Measurements from ENCODE around the gene ZFYVE28. TPM values are rescaled to one million over a fixed set of nuclear protein-coding genes. Genes with fewer than 3 reads are reported as not detected.
"Not testable (repeated sequence)": the region's sequence is repeated elsewhere in the genome, so short reads cannot be mapped to it uniquely, and the experiment has no call there.

ZFYVE28 gene
- total RNA-seq, 1 donor from 2014 or later: 5.6 TPM

- DNase-seq: no peak
- Histone ChIP-seq H3K27ac (replicated peaks) (no peak overlapping the region), H3K36me3 (no peaks in the 10 kb centered on the region), H3K4me1 (no peaks in the 10 kb centered on the region), H3K4me3 (no peak overlapping the region), H3K9me3 (replicated peaks) (no peaks in the 10 kb centered on the region), H3K27me3 (ENCODE audit: low read depth) (no peaks in the 10 kb centered on the region)
- intact Hi-C loops (cut with micrococcal nuclease): no loop called here
- no peak for TF ChIP-seq CTCF (IDR thresholded peaks at IDR 0.05; ENCODE audit: borderline replicate concordance)
These were observed 137.7 kb downstream of the ZFYVE28 start for GRCh38 chr4:2280531-2281300.

GRCh38 chr4:2277956-2278355 is 140.5 kb downstream of the ZFYVE28 start:
- H3K4me3 ChIP-seq: no peak overlapping the region
- no peaks in the 10 kb centered on the region for H3K36me3 ChIP-seq
- DNase-seq: no peak
- no peak overlapping the region for H3K27ac ChIP-seq (replicated peaks)
- H3K9me3 ChIP-seq (replicated peaks): no peaks in the 10 kb centered on the region
- intact Hi-C loops (cut with micrococcal nuclease): no loop called here
- no peaks in the 10 kb centered on the region for H3K4me1 ChIP-seq
- no peaks in the 10 kb centered on the region for H3K27me3 ChIP-seq (ENCODE audit: low read depth)
- TF ChIP-seq CTCF (IDR thresholded peaks at IDR 0.05; ENCODE audit: borderline replicate concordance): no peak

GRCh38 chr4:2276581-2277325 is 141.7 kb downstream of the ZFYVE28 start:
- H3K9me3 ChIP-seq (replicated peaks): no peaks in the 10 kb centered on the region
- intact Hi-C loops (cut with micrococcal nuclease): no loop called here

GRCh38 chr4:2275546-2276251 is 142.7 kb downstream of the ZFYVE28 start:
- intact Hi-C loops (cut with micrococcal nuclease): no loop called here
- no peak for DNase-seq
- Histone ChIP-seq H3K27ac (replicated peaks) (no peak overlapping the region), H3K9me3 (replicated peaks) (no peaks in the 10 kb centered on the region), H3K27me3 (ENCODE audit: low read depth) (no peaks in the 10 kb centered on the region), H3K36me3 (peaks cover 3% of the 10 kb centered on the region), H3K4me3 (no peak overlapping the region), H3K4me1 (no peaks in the 10 kb centered on the region)
- no peak for TF ChIP-seq CTCF (IDR thresholded peaks at IDR 0.05; ENCODE audit: borderline replicate concordance)

More at GRCh38 chr4:2276581-2277325, 141.7 kb downstream of the ZFYVE28 start:
- no peak for DNase-seq
- Histone ChIP-seq H3K4me3 (no peak overlapping the region), H3K36me3 (no peaks in the 10 kb centered on the region), H3K27ac (replicated peaks) (no peak overlapping the region), H3K4me1 (no peaks in the 10 kb centered on the region), H3K27me3 (ENCODE audit: low read depth) (no peaks in the 10 kb centered on the region)
- no peak for TF ChIP-seq CTCF (IDR thresholded peaks at IDR 0.05; ENCODE audit: borderline replicate concordance)

GRCh38 chr4:2275044-2275397 is 143.4 kb downstream of the ZFYVE28 start:
- H3K36me3 ChIP-seq; DNase-seq; H3K27ac ChIP-seq (replicated peaks); H3K4me1 ChIP-seq; H3K27me3 ChIP-seq (ENCODE audit: low read depth); H3K4me3 ChIP-seq; H3K9me3 ChIP-seq (replicated peaks); intact Hi-C loops (cut with micrococcal nuclease): not testable (repeated sequence)
